GM19438 (cell line): ENCODE measurements around the gene DNAAF8.
"Not testable (repeated sequence)": the region's sequence is repeated elsewhere in the genome, so short reads cannot be mapped to it uniquely, and the experiment has no call there.

ENCODE experiments used
- ATAC-seq: cut with Tn5 transposase; IDR thresholded peaks from one replicate; pipeline ENCODE4 v1.9.1; 2021; ENCODE audit warnings: low read depth; ENCODE audit not compliant: unreplicated experiment

DNAAF8 gene

GRCh38 chr16:4776141-4776705, 41.9 kb downstream of the DNAAF8 start:
- no peak for ATAC-seq

- ATAC-seq: no peak
Observed at GRCh38 chr16:4777339-4778049, 43.2 kb downstream of the DNAAF8 start.

- ATAC-seq: no peak
Observed at GRCh38 chr16:4778050-4778392, 43.7 kb downstream of the DNAAF8 start.

- no peak for ATAC-seq
Observed at GRCh38 chr16:4780235-4780634, 45.9 kb downstream of the DNAAF8 start.

GRCh38 chr16:4783251-4783950, 49.1 kb downstream of the DNAAF8 start:
- no peak for ATAC-seq

GRCh38 chr16:4783951-4784336, 49.6 kb downstream of the DNAAF8 start:
- no peak for ATAC-seq

- not testable (repeated sequence) for ATAC-seq
Observed at GRCh38 chr16:4784444-4784987, 50.2 kb downstream of the DNAAF8 start.

- ATAC-seq: no peak
Observed at GRCh38 chr16:4785758-4786433, 51.6 kb downstream of the DNAAF8 start.

GRCh38 chr16:4787068-4787467, 52.7 kb downstream of the DNAAF8 start:
- ATAC-seq: no peak

GRCh38 chr16:4787627-4788482, 53.5 kb downstream of the DNAAF8 start, which contains the start of gene SEPTIN12:
Gene SEPTIN12 (minus strand): TSS chr16:4788345. CDS start chr16:4787645, 700 bp downstream.
- no peak for ATAC-seq

- ATAC-seq: no peak
Observed at GRCh38 chr16:4788489-4788889, 54.2 kb downstream of the DNAAF8 start.

GRCh38 chr16:4788910-4789309, 54.6 kb downstream of the DNAAF8 start:
- no peak for ATAC-seq

GRCh38 chr16:4790261-4790660, 55.9 kb downstream of the DNAAF8 start:
- ATAC-seq: no peak

- no peak for ATAC-seq
Observed at GRCh38 chr16:4790871-4791270, 56.5 kb downstream of the DNAAF8 start.

GRCh38 chr16:4792951-4793513, 58.7 kb downstream of the DNAAF8 start:
- ATAC-seq: no peak

GRCh38 chr16:4795181-4795827, 61.0 kb downstream of the DNAAF8 start, which contains the start of gene SMIM22:
Gene SMIM22 (plus strand): TSS chr16:4795369. CDS start chr16:4795735, 366 bp downstream.
- ATAC-seq: no peak

GRCh38 chr16:4795828-4796572, 61.7 kb downstream of the DNAAF8 start:
- no peak for ATAC-seq

- ATAC-seq: no peak
Observed at GRCh38 chr16:4796982-4797804, 62.9 kb downstream of the DNAAF8 start.
